ENCODE data around the gene ADGRV1. TPM values are rescaled to one million over a fixed set of nuclear protein-coding genes. Genes with fewer than 3 reads are reported as not detected.

Gene ADGRV1
- total RNA-seq, 4 donors from 2014 or later = 6.0 to 37.0 (median 10.6) TPM

- in situ Hi-C loops (cut with MboI; ENCODE audit: low pct_ligation_motif_present in 1 of 4, low pct_unique_long_range_greater_than_20kb in 1 of 4, low sequenced_read_pairs in 3 of 4) (no loop called here), intact Hi-C loops (cut with DNase I; ENCODE audit: low total_unique reads) (no loop called here)
- Histone ChIP-seq H3K36me3 (no peaks in the 10 kb centered on the region), H3K9me3 (no peaks in the 10 kb centered on the region), H3K27ac (no peak overlapping the region), H3K27me3 (no peaks in the 10 kb centered on the region), H3K4me3 (no peak overlapping the region), H3K4me1 (peaks cover 0 to 21% (median 5%) of the 10 kb centered on the region in 4 donors)
- TF ChIP-seq EP300 (IDR thresholded peaks at IDR 0.05; ENCODE audit: low read depth) (no peak), POLR2AphosphoS5 (IDR thresholded peaks at IDR 0.05) (no peak), CTCF (IDR thresholded peaks at IDR 0.05) (no peak), POLR2A (IDR thresholded peaks at IDR 0.05) (no peak)
- no peak for DNase-seq
Measured at GRCh38 chr5:90959262-90959661, 400.7 kb downstream of the ADGRV1 start.

- Histone ChIP-seq H3K4me1 (no peaks in the 10 kb centered on the region), H3K4me3 (no peak overlapping the region), H3K9me3 (no peaks in the 10 kb centered on the region), H3K27me3 (no peaks in the 10 kb centered on the region), H3K27ac (no peak overlapping the region), H3K36me3 (no peaks in the 10 kb centered on the region)
- intact Hi-C loops (cut with DNase I; ENCODE audit: low total_unique reads) (no loop called here), in situ Hi-C loops (cut with MboI; ENCODE audit: low pct_ligation_motif_present in 1 of 4, low pct_unique_long_range_greater_than_20kb in 1 of 4, low sequenced_read_pairs in 3 of 4) (no loop called here)
- TF ChIP-seq CTCF (IDR thresholded peaks at IDR 0.05) = no peak
- TF ChIP-seq POLR2AphosphoS5 (IDR thresholded peaks at IDR 0.05) = no peak
- no peak for TF ChIP-seq EP300 (IDR thresholded peaks at IDR 0.05; ENCODE audit: low read depth)
- no peak for TF ChIP-seq POLR2A (IDR thresholded peaks at IDR 0.05)
- DNase-seq = no peak
Measured at GRCh38 chr5:90962481-90962880, 403.9 kb downstream of the ADGRV1 start.

GRCh38 chr5:90965110-90965685, 406.6 kb downstream of the ADGRV1 start:
- Histone ChIP-seq H3K4me3 (no peak overlapping the region), H3K4me1 (no peaks in the 10 kb centered on the region), H3K9me3 (peaks cover 0 to 5% of the 10 kb centered on the region in 2 donors), H3K27ac (no peak overlapping the region), H3K27me3 (no peaks in the 10 kb centered on the region), H3K36me3 (no peaks in the 10 kb centered on the region)
- in situ Hi-C loops (cut with MboI; ENCODE audit: low pct_ligation_motif_present in 1 of 4, low pct_unique_long_range_greater_than_20kb in 1 of 4, low sequenced_read_pairs in 3 of 4) (no loop called here), intact Hi-C loops (cut with DNase I; ENCODE audit: low total_unique reads) (no loop called here)
- no peak for DNase-seq
- 89 to 93% methylated on average over 7 of the region's 7 CpGs for WGBS, 2 donors (ENCODE audit: low coverage in 1 of 2)
- TF ChIP-seq EP300 (IDR thresholded peaks at IDR 0.05; ENCODE audit: low read depth) (no peak), POLR2A (IDR thresholded peaks at IDR 0.05) (no peak), CTCF (IDR thresholded peaks at IDR 0.05) (no peak), POLR2AphosphoS5 (IDR thresholded peaks at IDR 0.05) (no peak)

- Histone ChIP-seq H3K27ac (no peak overlapping the region), H3K27me3 (no peaks in the 10 kb centered on the region), H3K36me3 (no peaks in the 10 kb centered on the region), H3K9me3 (peaks cover 0 to 9% of the 10 kb centered on the region in 2 donors), H3K4me1 (no peaks in the 10 kb centered on the region), H3K4me3 (no peak overlapping the region)
- intact Hi-C loops (cut with DNase I; ENCODE audit: low total_unique reads) = no loop called here
- 53% methylated on average over 2 of the region's 2 CpGs for WGBS, 2 donors (ENCODE audit: low coverage in 1 of 2)
- no peak for TF ChIP-seq CTCF (IDR thresholded peaks at IDR 0.05)
- TF ChIP-seq POLR2AphosphoS5 (IDR thresholded peaks at IDR 0.05) = no peak
- no peak for TF ChIP-seq POLR2A (IDR thresholded peaks at IDR 0.05)
- TF ChIP-seq EP300 (IDR thresholded peaks at IDR 0.05; ENCODE audit: low read depth) = no peak
- no peak for DNase-seq
- in situ Hi-C loops (cut with MboI; ENCODE audit: low pct_ligation_motif_present in 1 of 4, low pct_unique_long_range_greater_than_20kb in 1 of 4, low sequenced_read_pairs in 3 of 4) = no loop called here
Measured at GRCh38 chr5:90967443-90967842, 408.8 kb downstream of the ADGRV1 start.
